ENCODE measurements around the gene MCAT.
A peak's percentile ranks its signal among the peaks of the same experiment; 100 is the strongest.

The MCAT gene, protein sequence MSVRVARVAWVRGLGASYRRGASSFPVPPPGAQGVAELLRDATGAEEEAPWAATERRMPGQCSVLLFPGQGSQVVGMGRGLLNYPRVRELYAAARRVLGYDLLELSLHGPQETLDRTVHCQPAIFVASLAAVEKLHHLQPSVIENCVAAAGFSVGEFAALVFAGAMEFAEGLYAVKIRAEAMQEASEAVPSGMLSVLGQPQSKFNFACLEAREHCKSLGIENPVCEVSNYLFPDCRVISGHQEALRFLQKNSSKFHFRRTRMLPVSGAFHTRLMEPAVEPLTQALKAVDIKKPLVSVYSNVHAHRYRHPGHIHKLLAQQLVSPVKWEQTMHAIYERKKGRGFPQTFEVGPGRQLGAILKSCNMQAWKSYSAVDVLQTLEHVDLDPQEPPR

GRCh38 chr22:43142880-43143562, at the start of gene MCAT:
Gene MCAT (minus strand): TSS chr22:43143398. CDS start chr22:43143348, 50 bp downstream.
- peak; percentile 80 for DNase-seq
- no peaks in the 10 kb centered on the region for H3K9me3 Mint-ChIP-seq

DNA sequence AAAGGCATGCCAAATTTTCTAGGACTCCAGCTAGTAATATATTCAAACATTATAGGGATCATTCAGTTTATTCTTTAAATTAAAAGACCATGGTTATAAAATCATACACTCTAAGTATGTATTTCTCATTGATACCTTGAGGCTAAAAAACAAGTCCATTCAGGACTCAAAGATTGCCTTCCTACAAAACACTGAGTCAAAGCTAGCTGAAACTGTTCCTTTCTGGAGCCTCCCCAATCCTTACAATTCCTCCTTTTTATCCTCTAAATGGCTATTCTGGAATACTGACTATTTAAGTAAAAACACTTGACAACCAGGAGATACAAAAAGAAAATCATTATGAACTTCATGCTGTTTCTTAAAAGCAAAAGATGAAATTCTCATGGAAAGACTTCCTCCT, 48.6 kb upstream of the MCAT start:
- H3K36me3 Mint-ChIP-seq = peaks cover 0 to 4% of the 10 kb centered on the region in 2 donors
- no peak overlapping the region for H3K27ac Mint-ChIP-seq
- peaks cover 3 to 6% of the 10 kb centered on the region in 2 donors for H3K9me3 Mint-ChIP-seq
- peaks cover 11 to 14% of the 10 kb centered on the region in 2 donors for H3K27me3 Mint-ChIP-seq
- no peaks in the 10 kb centered on the region for H3K4me1 Mint-ChIP-seq
- ATAC-seq (replicated peaks) (no peak), DNase-seq (no peak)
- H3K4me3 Mint-ChIP-seq = no peak overlapping the region

More at GRCh38 chr22:43142880-43143562, at the start of gene MCAT:
- H3K4me3 Mint-ChIP-seq = peak within 1 kb of the TSS; percentile 91
- H3K36me3 Mint-ChIP-seq = peaks cover 17 to 25% of the 10 kb centered on the region in 2 donors
- peak within 1 kb of the TSS; percentile 95 for H3K27ac Mint-ChIP-seq
- H3K4me1 Mint-ChIP-seq = peaks cover 15 to 67% of the 10 kb centered on the region in 2 donors
- ATAC-seq (replicated peaks) = peak; percentile 88 to 91
- H3K27me3 Mint-ChIP-seq = no peaks in the 10 kb centered on the region

DNA sequence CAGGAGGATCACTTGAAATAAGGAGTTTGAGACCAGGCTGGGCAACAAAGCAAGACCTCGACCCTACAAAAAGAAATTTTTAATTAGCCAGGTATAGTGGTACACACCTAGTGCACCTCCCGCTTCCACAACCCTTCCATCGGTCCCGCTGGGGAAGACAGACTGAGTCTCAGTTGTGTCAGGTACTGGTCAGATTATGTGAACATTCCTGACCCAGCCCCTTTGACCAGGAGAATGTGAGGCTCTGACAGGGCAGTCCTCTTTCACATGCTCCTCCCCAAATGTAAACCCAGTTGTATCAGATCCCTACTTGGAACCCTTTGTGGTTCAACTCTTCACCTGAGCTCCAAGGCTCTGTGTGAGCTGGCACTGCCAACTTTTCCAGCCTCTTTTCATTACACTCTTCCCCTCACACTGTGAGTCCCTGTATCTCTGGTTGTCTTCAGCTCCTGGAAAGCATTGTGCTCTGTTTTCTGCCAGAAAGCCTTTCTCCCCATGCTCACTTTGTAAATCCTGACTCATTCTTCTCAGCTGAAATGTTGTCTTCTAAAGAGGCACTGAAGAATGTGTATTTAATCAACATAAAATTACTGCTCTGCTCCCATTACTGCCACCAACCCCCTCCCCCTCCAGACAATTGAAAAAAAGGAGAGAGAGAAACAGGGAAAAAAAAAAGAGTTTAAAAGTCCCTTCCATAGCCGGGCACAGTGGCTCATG, 45.8 kb upstream of the MCAT start:
- Mint-ChIP-seq H3K27me3 (peaks cover 7 to 14% of the 10 kb centered on the region in 2 donors), H3K36me3 (peaks cover 0 to 11% of the 10 kb centered on the region in 2 donors), H3K9me3 (peaks cover 3 to 6% of the 10 kb centered on the region in 2 donors), H3K4me3 (peak overlapping the region in 1 of 2 donors; percentile 37), H3K27ac (peak overlapping the region; percentile 37), H3K4me1 (peaks cover 9 to 22% of the 10 kb centered on the region in 2 donors)
- DNase-seq (no peak), ATAC-seq (replicated peaks) (no peak)

- peaks cover 7 to 14% of the 10 kb centered on the region in 2 donors for H3K27me3 Mint-ChIP-seq
- peaks cover 10 to 23% of the 10 kb centered on the region in 2 donors for H3K4me1 Mint-ChIP-seq
- peak overlapping the region; percentile 83 to 90 for H3K4me3 Mint-ChIP-seq
- H3K27ac Mint-ChIP-seq = peak overlapping the region; percentile 96
- peak; percentile 98 for DNase-seq
- peaks cover 3 to 16% of the 10 kb centered on the region in 2 donors for H3K36me3 Mint-ChIP-seq
- ATAC-seq (replicated peaks) = peak; percentile 96 to 97
- H3K9me3 Mint-ChIP-seq = peaks cover 3 to 6% of the 10 kb centered on the region in 2 donors
Measured at GRCh38 chr22:43187171-43188099, 44.2 kb upstream of the MCAT start.

GRCh38 chr22:43186272-43187170, 43.3 kb upstream of the MCAT start, which contains the start of gene TTLL12:
Gene TTLL12 (minus strand): TSS chr22:43187134. CDS start chr22:43187069, 65 bp downstream.
- peak; percentile 45 for DNase-seq
- peak; percentile 44 to 52 for ATAC-seq (replicated peaks)
- peaks cover 7 to 12% of the 10 kb centered on the region in 2 donors for H3K27me3 Mint-ChIP-seq
- peak within 1 kb of the TSS; percentile 83 to 90 for H3K4me3 Mint-ChIP-seq
- peaks cover 3 to 6% of the 10 kb centered on the region in 2 donors for H3K9me3 Mint-ChIP-seq
- peaks cover 9 to 23% of the 10 kb centered on the region in 2 donors for H3K36me3 Mint-ChIP-seq
- H3K27ac Mint-ChIP-seq = peak within 1 kb of the TSS; percentile 96
- H3K4me1 Mint-ChIP-seq = peaks cover 10 to 23% of the 10 kb centered on the region in 2 donors

GRCh38 chr22:43185860-43186261, 42.7 kb upstream of the MCAT start:
- H3K36me3 Mint-ChIP-seq = peaks cover 9 to 25% of the 10 kb centered on the region in 2 donors
- no peak for ATAC-seq (replicated peaks)
- H3K27me3 Mint-ChIP-seq = peaks cover 2 to 5% of the 10 kb centered on the region in 2 donors
- H3K4me3 Mint-ChIP-seq = peak overlapping the region; percentile 80 to 82
- no peak overlapping the region for H3K27ac Mint-ChIP-seq
- peaks cover 10 to 23% of the 10 kb centered on the region in 2 donors for H3K4me1 Mint-ChIP-seq
- DNase-seq = no peak
- H3K9me3 Mint-ChIP-seq = peaks cover 0 to under 1% of the 10 kb centered on the region in 2 donors

DNA sequence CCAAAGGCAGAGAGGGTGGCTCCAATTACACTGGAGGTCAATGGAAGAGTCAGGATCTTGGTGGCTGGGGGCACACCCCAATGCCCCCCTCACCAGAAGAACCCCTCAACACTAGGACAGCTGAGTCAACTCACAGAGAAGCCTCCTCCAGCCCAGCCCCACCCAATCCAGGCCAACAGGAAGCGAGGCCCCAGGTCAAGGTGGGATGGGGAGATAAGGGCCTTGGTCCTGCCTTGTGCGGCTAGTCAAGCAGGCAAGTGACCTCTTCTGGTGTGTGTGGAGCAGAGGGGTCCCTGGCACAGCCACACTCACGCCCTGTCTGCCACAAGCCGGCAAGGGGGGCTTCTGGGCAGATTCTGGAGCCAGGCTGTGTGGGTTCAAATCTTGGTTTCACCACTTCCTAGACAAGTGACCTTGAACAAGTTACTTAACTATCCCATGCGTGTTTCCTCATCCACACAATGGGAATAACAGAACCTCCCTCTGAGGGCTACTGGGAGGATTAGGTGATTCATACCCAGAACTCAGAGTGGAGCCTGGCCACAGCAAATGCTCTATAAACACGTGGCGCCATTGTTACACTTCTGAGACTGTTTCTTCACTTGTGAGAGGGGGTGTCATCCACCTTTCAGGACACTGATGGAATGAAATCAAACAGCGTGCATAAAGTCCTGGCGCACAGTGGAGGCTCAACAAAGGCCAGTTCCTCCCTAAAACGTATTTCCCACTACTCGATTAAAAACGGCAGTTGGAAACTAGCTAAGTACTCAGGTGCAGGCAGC, 40.5 kb upstream of the MCAT start:
- Mint-ChIP-seq H3K4me3 (no peak overlapping the region), H3K4me1 (peaks cover 10 to 23% of the 10 kb centered on the region in 2 donors), H3K27ac (no peak overlapping the region), H3K27me3 (no peaks in the 10 kb centered on the region), H3K36me3 (peaks cover 27 to 41% of the 10 kb centered on the region in 2 donors), H3K9me3 (no peaks in the 10 kb centered on the region)
- ATAC-seq (replicated peaks) = no peak
- no peak for DNase-seq

- Mint-ChIP-seq H3K27ac (peak overlapping the region; percentile 75), H3K36me3 (peaks cover 31 to 47% of the 10 kb centered on the region in 2 donors), H3K4me3 (no peak overlapping the region), H3K4me1 (peaks cover 10 to 23% of the 10 kb centered on the region in 2 donors), H3K27me3 (no peaks in the 10 kb centered on the region), H3K9me3 (no peaks in the 10 kb centered on the region)
- DNase-seq (no peak), ATAC-seq (replicated peaks) (no peak)
Measured at GRCh38 chr22:43182726-43183125, 39.5 kb upstream of the MCAT start.

- DNase-seq (no peak), ATAC-seq (replicated peaks) (no peak)
- no peak overlapping the region for H3K4me3 Mint-ChIP-seq
Measured at GRCh38 chr22:43182118-43182517, 38.9 kb upstream of the MCAT start.

DNA sequence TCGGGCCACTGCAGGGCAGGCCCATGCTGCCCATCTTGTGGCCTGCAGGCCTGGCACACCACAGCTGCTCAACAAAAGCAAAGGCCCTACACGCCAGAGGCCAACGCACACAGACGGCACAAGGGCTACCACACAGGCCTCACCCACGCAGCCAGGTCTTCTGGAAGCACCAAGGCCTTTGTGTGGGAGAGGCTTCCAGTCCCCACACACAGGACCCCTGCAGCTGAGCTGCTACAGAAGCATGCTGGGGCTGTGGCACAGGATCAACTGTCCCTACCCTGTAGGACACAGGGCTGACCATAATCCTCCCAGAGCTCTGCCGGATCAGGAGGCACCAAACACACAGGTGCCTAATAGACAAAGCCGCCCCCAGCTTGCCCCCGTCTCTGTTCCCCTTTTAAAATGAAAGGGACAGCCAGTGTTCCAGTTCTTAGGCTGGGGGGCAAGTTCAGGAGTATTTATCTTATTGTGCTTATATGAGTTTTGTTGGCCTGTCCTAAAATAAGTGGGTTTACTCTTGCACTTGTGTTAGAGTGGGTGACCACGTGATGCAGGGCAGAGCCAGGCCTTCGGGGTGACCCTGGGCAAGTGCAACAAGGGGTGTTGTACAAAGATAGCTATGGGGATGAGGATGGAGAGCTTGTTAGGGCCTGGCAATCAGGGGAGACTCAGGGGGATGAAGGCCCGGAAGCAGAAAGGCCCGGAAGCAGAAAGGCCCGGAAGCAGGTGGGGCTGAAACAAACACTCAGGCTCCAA, 38.3 kb upstream of the MCAT start:
- Mint-ChIP-seq H3K36me3 (peaks cover 38 to 56% of the 10 kb centered on the region in 2 donors), H3K4me1 (peaks cover 10 to 23% of the 10 kb centered on the region in 2 donors), H3K9me3 (no peaks in the 10 kb centered on the region), H3K27ac (no peak overlapping the region), H3K4me3 (no peak overlapping the region), H3K27me3 (no peaks in the 10 kb centered on the region)
- ATAC-seq (replicated peaks) (no peak), DNase-seq (no peak)

More at GRCh38 chr22:43182118-43182517, 38.9 kb upstream of the MCAT start:
- Mint-ChIP-seq H3K27me3 (no peaks in the 10 kb centered on the region), H3K27ac (no peak overlapping the region), H3K36me3 (peaks cover 34 to 52% of the 10 kb centered on the region in 2 donors), H3K9me3 (no peaks in the 10 kb centered on the region), H3K4me1 (peaks cover 10 to 23% of the 10 kb centered on the region in 2 donors)

DNA sequence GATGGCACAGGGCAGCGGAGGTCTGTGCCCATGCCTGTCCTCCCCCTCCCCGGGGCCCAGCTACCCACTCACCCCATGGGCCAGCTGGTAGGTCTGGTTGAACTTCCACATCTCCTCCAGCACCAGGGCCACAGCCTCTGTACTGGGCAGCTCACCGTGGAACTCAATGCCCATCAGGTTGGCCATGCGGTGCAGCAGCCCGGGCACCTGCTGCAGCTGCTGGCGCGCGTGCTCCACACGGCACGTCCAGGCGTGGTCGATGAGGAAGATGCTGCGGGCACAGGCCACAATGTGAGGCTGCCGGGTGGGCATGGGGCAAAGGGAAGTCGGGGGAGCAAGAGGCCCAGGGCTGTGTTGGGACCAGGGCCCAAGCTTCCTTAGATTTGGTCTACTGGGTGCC, 37.5 kb upstream of the MCAT start:
- Mint-ChIP-seq H3K4me3 (no peak overlapping the region), H3K36me3 (peaks cover 42 to 60% of the 10 kb centered on the region in 2 donors), H3K27me3 (no peaks in the 10 kb centered on the region), H3K27ac (no peak overlapping the region), H3K9me3 (no peaks in the 10 kb centered on the region), H3K4me1 (peaks cover 10 to 17% of the 10 kb centered on the region in 2 donors)
- no peak for DNase-seq
- ATAC-seq (replicated peaks) = no peak
